ENCODE data around the gene TMPRSS7. TPM values are rescaled to one million over a fixed set of nuclear protein-coding genes. Genes with fewer than 3 reads are reported as not detected.

Gene TMPRSS7
- total RNA-seq: not detected
- 0.28 TPM for polyA plus RNA-seq (2013, experiment 1 of 2)
- polyA plus RNA-seq (2013, experiment 2 of 2): 0.17 TPM
- long read RNA-seq, experiment 1: 0 reads
- long read RNA-seq, experiment 2: 0 reads
- long read RNA-seq, experiment 3: 0 reads
- long read RNA-seq, experiment 4: 0 reads

GRCh38 chr3:112034436-112034835, at the start of gene TMPRSS7:
Gene TMPRSS7, plus strand, starts transcription at chr3:112034736. Its CDS starts 110 bp downstream, at chr3:112034846.
- Histone ChIP-seq H3K27me3 (ENCODE audit: control insufficient read depth, insufficient read depth, low read length, poor library complexity, severe bottlenecking) (no peaks in the 10 kb centered on the region), H3K4me1 (ENCODE audit: control insufficient read depth, insufficient read depth, low read length) (no peaks in the 10 kb centered on the region), H3K9me3 (ENCODE audit: control insufficient read depth, low read length) (peaks cover 3% of the 10 kb centered on the region), H3K4me3 (ENCODE audit: low read length) (no peak within 1 kb of the TSS), H3K9ac (ENCODE audit: extremely low read depth, low read length, poor library complexity, severe bottlenecking) (no peak within 1 kb of the TSS), H3K36me3 (ENCODE audit: control insufficient read depth, insufficient read depth, low read length) (no peaks in the 10 kb centered on the region), H3K27ac (ENCODE audit: low read depth, low read length) (peak within 1 kb of the TSS; percentile 54)
- Mint-ChIP-seq H3K27ac (no peak within 1 kb of the TSS), H3K4me3 (no peak within 1 kb of the TSS), H3K9me3 (peaks cover 30% of the 10 kb centered on the region), H3K27me3 (ENCODE audit: insufficient read depth) (no peaks in the 10 kb centered on the region), H3K36me3 (ENCODE audit: low read depth) (peaks cover 2% of the 10 kb centered on the region), H3K4me1 (no peaks in the 10 kb centered on the region)
- no peak for TF ChIP-seq CTCF (conservative IDR thresholded peaks at IDR 0.05)
- 80 to 84% methylated on average over 4 of the region's 4 CpGs for WGBS, 2 experiments (ENCODE audit: insufficient coverage in 1 of 2, insufficient read length in 1 of 2)
- DNase-seq: no peak

- Histone ChIP-seq H3K27ac (ENCODE audit: low read depth, low read length) (no peak overlapping the region), H3K4me1 (ENCODE audit: control insufficient read depth, insufficient read depth, low read length) (no peaks in the 10 kb centered on the region), H3K4me3 (ENCODE audit: low read length) (no peak overlapping the region), H3K9ac (ENCODE audit: extremely low read depth, low read length, poor library complexity, severe bottlenecking) (no peak overlapping the region), H3K27me3 (ENCODE audit: control insufficient read depth, insufficient read depth, low read length, poor library complexity, severe bottlenecking) (no peaks in the 10 kb centered on the region), H3K9me3 (ENCODE audit: control insufficient read depth, low read length) (no peaks in the 10 kb centered on the region), H3K36me3 (ENCODE audit: control insufficient read depth, insufficient read depth, low read length) (peaks cover 45% of the 10 kb centered on the region)
- Mint-ChIP-seq H3K27me3 (ENCODE audit: insufficient read depth) (no peaks in the 10 kb centered on the region), H3K27ac (no peak overlapping the region), H3K36me3 (ENCODE audit: low read depth) (peaks cover 28% of the 10 kb centered on the region), H3K9me3 (no peaks in the 10 kb centered on the region), H3K4me1 (peaks cover 14% of the 10 kb centered on the region), H3K4me3 (no peak overlapping the region)
- TF ChIP-seq CTCF (conservative IDR thresholded peaks at IDR 0.05): no peak
- 95 to 100% methylated on average over 3 of the region's 3 CpGs for WGBS, 2 experiments (ENCODE audit: insufficient coverage in 1 of 2, insufficient read length in 1 of 2)
- no peak for DNase-seq
Measured at GRCh38 chr3:111986800-111987199, 47.7 kb upstream of the TMPRSS7 start.

GRCh38 chr3:111989061-111989678, 45.4 kb upstream of the TMPRSS7 start:
- peak; percentile 87 for TF ChIP-seq CTCF (conservative IDR thresholded peaks at IDR 0.05)
- H3K9me3 ChIP-seq (ENCODE audit: control insufficient read depth, low read length): no peaks in the 10 kb centered on the region
- peaks cover 25% of the 10 kb centered on the region for H3K36me3 Mint-ChIP-seq (ENCODE audit: low read depth)
- H3K9ac ChIP-seq (ENCODE audit: extremely low read depth, low read length, poor library complexity, severe bottlenecking): no peak overlapping the region
- H3K36me3 ChIP-seq (ENCODE audit: control insufficient read depth, insufficient read depth, low read length): peaks cover 31% of the 10 kb centered on the region
- H3K4me3 Mint-ChIP-seq: no peak overlapping the region
- no peak overlapping the region for H3K4me3 ChIP-seq (ENCODE audit: low read length)
- DNase-seq: no peak
- no peak overlapping the region for H3K27ac Mint-ChIP-seq
- 69% methylated on average over 3 of the region's 3 CpGs for WGBS, 2 experiments (ENCODE audit: insufficient coverage in 1 of 2, insufficient read length in 1 of 2)
- no peak overlapping the region for H3K27ac ChIP-seq (ENCODE audit: low read depth, low read length)
- peaks cover 14% of the 10 kb centered on the region for H3K4me1 Mint-ChIP-seq
- H3K27me3 Mint-ChIP-seq (ENCODE audit: insufficient read depth): no peaks in the 10 kb centered on the region
- H3K9me3 Mint-ChIP-seq: no peaks in the 10 kb centered on the region
- no peaks in the 10 kb centered on the region for H3K4me1 ChIP-seq (ENCODE audit: control insufficient read depth, insufficient read depth, low read length)
- H3K27me3 ChIP-seq (ENCODE audit: control insufficient read depth, insufficient read depth, low read length, poor library complexity, severe bottlenecking): no peaks in the 10 kb centered on the region

Measured in endodermal cell (in vitro differentiated cells).